Testis (tissue), 3 donors: ENCODE measurements around the gene LAMB4. TPM values are rescaled to one million over a fixed set of nuclear protein-coding genes. Genes with fewer than 3 reads are reported as not detected.

ENCODE experiments used
- DNase-seq: peaks from one replicate; pipeline ENCODE4 v3.0.0-alpha.2; 2019
- H3K27ac ChIP-seq, 2 donors: fragments of 200-600 bp; sonication (generic); one replicate each; pipeline ENCODE4 v1.5.1; 2019
- H3K27me3 ChIP-seq: fragments of 200-600 bp; sonication (generic); one replicate; pipeline ENCODE4 v1.5.1; 2019
- H3K36me3 ChIP-seq: fragments of 200-600 bp; sonication (generic); one replicate; pipeline ENCODE4 v1.5.1; 2017; ENCODE audit warnings: low read depth; ENCODE audit errors: missing control alignments
- H3K4me1 ChIP-seq: fragments of 200-600 bp; sonication (generic); one replicate; pipeline ENCODE4 v1.5.1; 2019
- H3K4me3 ChIP-seq, 2 donors: fragments of 200-600 bp; sonication (generic); one replicate each; pipeline ENCODE4 v1.5.1; 2017 to 2019
- H3K9me3 ChIP-seq: fragments of 200-600 bp; sonication (generic); one replicate; pipeline ENCODE4 v1.5.1; 2017
- CTCF ChIP-seq, 3 experiments: fragments of 450-650 bp in 2 of 3; fragments of 200-600 bp in 1 of 3; sonication (generic) in 1 of 3; IDR thresholded peaks; one replicate each; pipeline ENCODE4 v1.5.1; 2016 to 2019; ENCODE audit warnings: antibody characterized with exemption in 3 of 3, mild to moderate bottlenecking in 2 of 3, moderate library complexity in 1 of 3
- POLR2A ChIP-seq: fragments of 450-650 bp; IDR thresholded peaks from one replicate; pipeline ENCODE4 v1.6.1; 2017; ENCODE audit warnings: antibody characterized with exemption, mild to moderate bottlenecking, moderate library complexity
- WGBS, 2 donors: methylation state at CpG; one replicate each; pipeline ENCODE4 v1.1.5; 2018; 5-methylcytosine and 5-hydroxymethylcytosine counted together
- intact Hi-C: fragments of 100-400 bp; cut with DNase I; formaldehyde crosslinking; loops from one replicate; pipeline ENCODE4 v1.15.1; 2023; ENCODE audit warnings: low total_unique reads
- polyA plus RNA-seq: library from polyadenylated mRNA; stranded (reverse); fragments of 350-450 nt; fragmentation: Illumina TruSeq; extraction: RNeasy Lipid Tissue Mini Kit (QIAGEN cat#74804); gene quantifications from one replicate; pipeline ENCODE4 v1.2.3, GENCODE V29; 2014; ENCODE audit warnings: low read depth, low replicate concordance; ENCODE audit not compliant: insufficient read depth
- total RNA-seq, 2 donors: library from RNA; depleted of rRNA; stranded (reverse); fragments of >200 nt; gene quantifications; one replicate each; pipeline ENCODE4 v1.2.3, GENCODE V29; 2016

Gene LAMB4
- total and polyA plus RNA-seq, 3 donors from 2014 or later = 2.8 to 3.1 (median 3.0) TPM

- no peaks in the 10 kb centered on the region for H3K36me3 ChIP-seq
- no peak overlapping the region for H3K4me3 ChIP-seq
- H3K27ac ChIP-seq = no peak overlapping the region
- intact Hi-C loops = no loop called here
- no peaks in the 10 kb centered on the region for H3K9me3 ChIP-seq
- H3K27me3 ChIP-seq = no peaks in the 10 kb centered on the region
- WGBS, 2 donors = 73 to 80% methylated on average over 4 of the region's 4 CpGs
- no peak for TF ChIP-seq CTCF (IDR thresholded peaks at IDR 0.05)
- no peak for TF ChIP-seq POLR2A
- no peak for DNase-seq
- H3K4me1 ChIP-seq = no peaks in the 10 kb centered on the region
Measured at GRCh38 chr7:108057951-108058481, 72.1 kb downstream of the LAMB4 start.

DNA sequence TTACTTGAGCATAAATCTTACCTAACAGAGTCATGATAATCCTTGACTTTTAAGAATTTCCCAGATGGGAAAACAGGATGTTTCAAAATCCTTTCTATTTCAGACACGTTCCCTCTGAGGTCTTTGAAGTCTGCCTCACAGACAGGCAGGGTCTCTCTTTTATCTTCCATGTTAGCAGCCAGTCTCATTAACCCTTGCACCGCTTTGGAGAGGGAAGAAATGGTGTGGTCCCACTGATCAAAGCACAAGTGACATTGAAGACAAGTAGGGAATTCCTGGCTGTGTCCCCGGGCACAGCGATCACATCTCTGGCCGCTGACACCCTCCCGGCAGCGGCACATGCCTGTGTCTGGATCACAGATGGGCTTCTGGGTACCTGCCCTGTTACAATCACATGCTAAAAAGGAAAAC is 74.5 kb downstream of the LAMB4 start:
- Histone ChIP-seq H3K27me3 (no peaks in the 10 kb centered on the region), H3K9me3 (no peaks in the 10 kb centered on the region), H3K27ac (no peak overlapping the region), H3K36me3 (no peaks in the 10 kb centered on the region), H3K4me1 (no peaks in the 10 kb centered on the region), H3K4me3 (no peak overlapping the region)
- no peak for DNase-seq
- intact Hi-C loops = no loop called here
- no peak for TF ChIP-seq CTCF (IDR thresholded peaks at IDR 0.05)
- 59 to 79% methylated on average over 7 of the region's 7 CpGs for WGBS, 2 donors

DNA sequence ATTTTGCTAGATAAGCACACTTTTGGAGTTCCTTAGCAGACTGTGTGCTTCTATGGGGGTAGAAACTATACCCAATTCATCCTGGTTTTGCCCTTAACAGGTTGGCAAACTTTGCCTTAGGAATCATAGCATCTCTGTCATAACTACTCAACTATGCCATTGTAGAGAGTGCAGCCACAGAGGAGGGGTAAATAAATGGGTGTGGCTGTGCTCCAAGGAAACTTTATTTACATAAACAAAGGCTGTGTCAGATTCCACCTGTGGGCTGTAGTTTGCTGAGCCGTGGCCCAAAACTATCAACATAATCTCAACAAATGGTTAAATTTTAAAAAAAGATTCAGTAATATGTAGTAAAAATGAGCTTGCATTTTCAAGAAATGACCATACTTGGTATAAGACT is 75.6 kb downstream of the LAMB4 start:
- Histone ChIP-seq H3K36me3 (no peaks in the 10 kb centered on the region), H3K9me3 (no peaks in the 10 kb centered on the region), H3K27ac (no peak overlapping the region), H3K27me3 (no peaks in the 10 kb centered on the region), H3K4me3 (no peak overlapping the region), H3K4me1 (no peaks in the 10 kb centered on the region)
- TF ChIP-seq CTCF (IDR thresholded peaks at IDR 0.05) (no peak), POLR2A (no peak)
- DNase-seq = no peak
- WGBS, 2 donors = 96 to 98% methylated on average over 1 of the region's 1 CpG
- intact Hi-C loops = no loop called here

DNA sequence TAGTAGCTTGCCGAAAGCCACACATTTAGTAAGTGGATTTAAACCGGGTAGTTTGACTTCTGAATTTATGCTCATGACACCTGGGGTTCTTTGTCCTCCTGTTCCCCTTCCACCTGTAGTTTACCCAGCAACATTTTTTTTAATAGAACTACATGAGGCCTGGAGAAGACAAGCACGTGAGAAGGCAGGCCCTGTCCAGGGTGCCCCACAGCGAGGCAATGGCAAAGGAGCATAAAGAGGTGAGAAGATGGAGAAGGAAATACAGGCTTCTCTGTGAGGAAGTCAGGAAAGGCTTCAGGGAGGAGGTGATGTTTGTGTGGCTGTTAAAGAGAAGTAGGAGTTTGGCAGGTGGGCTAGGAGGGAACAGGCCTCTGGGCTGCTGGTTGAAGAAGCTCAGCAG is 76.9 kb downstream of the LAMB4 start:
- DNase-seq = no peak
- 94 to 95% methylated on average over 4 of the region's 4 CpGs for WGBS, 2 donors
- Histone ChIP-seq H3K27me3 (no peaks in the 10 kb centered on the region), H3K4me1 (no peaks in the 10 kb centered on the region), H3K36me3 (no peaks in the 10 kb centered on the region), H3K27ac (no peak overlapping the region), H3K4me3 (no peak overlapping the region), H3K9me3 (no peaks in the 10 kb centered on the region)
- intact Hi-C loops = no loop called here
- TF ChIP-seq POLR2A (no peak), CTCF (IDR thresholded peaks at IDR 0.05) (no peak)

DNA sequence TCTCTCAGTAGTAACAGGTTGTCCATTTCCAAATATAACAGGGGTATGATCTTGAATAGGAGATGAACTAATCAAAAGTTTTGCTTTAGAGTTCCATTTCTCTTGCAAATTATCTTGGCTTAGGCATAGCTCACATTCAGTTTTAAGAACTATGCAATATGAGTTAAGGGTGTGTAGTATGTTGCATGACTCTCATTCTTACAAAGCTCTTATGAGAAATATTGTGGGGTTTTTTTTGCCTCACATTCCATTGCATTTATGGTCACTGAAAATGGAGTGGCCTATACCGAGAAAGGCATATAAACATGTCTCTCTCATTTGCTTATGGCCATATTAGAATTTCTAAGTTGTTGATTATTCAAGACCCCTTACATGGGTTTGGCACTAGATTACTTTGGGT is 78.7 kb downstream of the LAMB4 start:
- no peak for DNase-seq
- WGBS, 2 donors = 94 to 97% methylated on average over 1 of the region's 1 CpG
- Histone ChIP-seq H3K36me3 (no peaks in the 10 kb centered on the region), H3K27ac (no peak overlapping the region), H3K4me1 (no peaks in the 10 kb centered on the region), H3K27me3 (no peaks in the 10 kb centered on the region), H3K4me3 (no peak overlapping the region), H3K9me3 (no peaks in the 10 kb centered on the region)
- intact Hi-C loops = no loop called here
- TF ChIP-seq CTCF (IDR thresholded peaks at IDR 0.05) (no peak), POLR2A (no peak)
